ENCODE measurements around the gene NCAM2.

Gene NCAM2

GRCh38 chr21:21151231-21151630 is 153.0 kb downstream of the NCAM2 start:
- Histone ChIP-seq H3K4me1 (ENCODE audit: insufficient read depth, low read length) (no peaks in the 10 kb centered on the region), H3K36me3 (ENCODE audit: insufficient read depth, low read length) (no peaks in the 10 kb centered on the region), H3K9me3 (ENCODE audit: control insufficient read depth, insufficient read depth, low read length) (no peaks in the 10 kb centered on the region), H3K9ac (ENCODE audit: low read depth, low read length) (no peak overlapping the region)

GRCh38 chr21:21156397-21156796 is 158.2 kb downstream of the NCAM2 start:
- Histone ChIP-seq H3K9me3 (ENCODE audit: control insufficient read depth, insufficient read depth, low read length) (no peaks in the 10 kb centered on the region), H3K9ac (ENCODE audit: low read depth, low read length) (no peak overlapping the region), H3K36me3 (ENCODE audit: insufficient read depth, low read length) (no peaks in the 10 kb centered on the region), H3K4me1 (ENCODE audit: insufficient read depth, low read length) (no peaks in the 10 kb centered on the region)

GRCh38 chr21:21156957-21157356 is 158.7 kb downstream of the NCAM2 start:
- Histone ChIP-seq H3K9me3 (ENCODE audit: control insufficient read depth, insufficient read depth, low read length) (no peaks in the 10 kb centered on the region), H3K36me3 (ENCODE audit: insufficient read depth, low read length) (no peaks in the 10 kb centered on the region), H3K4me1 (ENCODE audit: insufficient read depth, low read length) (no peaks in the 10 kb centered on the region), H3K9ac (ENCODE audit: low read depth, low read length) (no peak overlapping the region)

GRCh38 chr21:21158376-21158918 is 160.2 kb downstream of the NCAM2 start:
- Histone ChIP-seq H3K36me3 (ENCODE audit: insufficient read depth, low read length) (no peaks in the 10 kb centered on the region), H3K9ac (ENCODE audit: low read depth, low read length) (no peak overlapping the region), H3K4me1 (ENCODE audit: insufficient read depth, low read length) (no peaks in the 10 kb centered on the region), H3K9me3 (ENCODE audit: control insufficient read depth, insufficient read depth, low read length) (no peaks in the 10 kb centered on the region)

- H3K4me1 ChIP-seq (ENCODE audit: insufficient read depth, low read length): no peaks in the 10 kb centered on the region
- H3K9me3 ChIP-seq (ENCODE audit: control insufficient read depth, insufficient read depth, low read length): no peaks in the 10 kb centered on the region
- H3K36me3 ChIP-seq (ENCODE audit: insufficient read depth, low read length): no peaks in the 10 kb centered on the region
- H3K9ac ChIP-seq (ENCODE audit: low read depth, low read length): no peak overlapping the region
Measured at GRCh38 chr21:21159253-21159899, 161.2 kb downstream of the NCAM2 start.

- Histone ChIP-seq H3K9ac (ENCODE audit: low read depth, low read length) (no peak overlapping the region), H3K36me3 (ENCODE audit: insufficient read depth, low read length) (no peaks in the 10 kb centered on the region), H3K4me1 (ENCODE audit: insufficient read depth, low read length) (no peaks in the 10 kb centered on the region), H3K9me3 (ENCODE audit: control insufficient read depth, insufficient read depth, low read length) (no peaks in the 10 kb centered on the region)
Measured at GRCh38 chr21:21162786-21163185, 164.6 kb downstream of the NCAM2 start.

GRCh38 chr21:21163904-21164303 is 165.7 kb downstream of the NCAM2 start:
- H3K36me3 ChIP-seq (ENCODE audit: insufficient read depth, low read length): no peaks in the 10 kb centered on the region
- H3K9ac ChIP-seq (ENCODE audit: low read depth, low read length): no peak overlapping the region
- no peaks in the 10 kb centered on the region for H3K9me3 ChIP-seq (ENCODE audit: control insufficient read depth, insufficient read depth, low read length)
- no peaks in the 10 kb centered on the region for H3K4me1 ChIP-seq (ENCODE audit: insufficient read depth, low read length)

GRCh38 chr21:21165063-21165645 is 166.9 kb downstream of the NCAM2 start:
- no peak overlapping the region for H3K9ac ChIP-seq (ENCODE audit: low read depth, low read length)
- no peaks in the 10 kb centered on the region for H3K4me1 ChIP-seq (ENCODE audit: insufficient read depth, low read length)
- H3K9me3 ChIP-seq (ENCODE audit: control insufficient read depth, insufficient read depth, low read length): no peaks in the 10 kb centered on the region
- no peaks in the 10 kb centered on the region for H3K36me3 ChIP-seq (ENCODE audit: insufficient read depth, low read length)

- Histone ChIP-seq H3K4me1 (ENCODE audit: insufficient read depth, low read length) (no peaks in the 10 kb centered on the region), H3K9me3 (ENCODE audit: control insufficient read depth, insufficient read depth, low read length) (no peaks in the 10 kb centered on the region), H3K9ac (ENCODE audit: low read depth, low read length) (no peak overlapping the region), H3K36me3 (ENCODE audit: insufficient read depth, low read length) (no peaks in the 10 kb centered on the region)
Measured at GRCh38 chr21:21174676-21175075, 176.5 kb downstream of the NCAM2 start.

GRCh38 chr21:21175798-21176334 is 177.7 kb downstream of the NCAM2 start:
- Histone ChIP-seq H3K36me3 (ENCODE audit: insufficient read depth, low read length) (no peaks in the 10 kb centered on the region), H3K9me3 (ENCODE audit: control insufficient read depth, insufficient read depth, low read length) (no peaks in the 10 kb centered on the region), H3K9ac (ENCODE audit: low read depth, low read length) (no peak overlapping the region), H3K4me1 (ENCODE audit: insufficient read depth, low read length) (no peaks in the 10 kb centered on the region)

GRCh38 chr21:21177353-21177986 is 179.3 kb downstream of the NCAM2 start:
- Histone ChIP-seq H3K9me3 (ENCODE audit: control insufficient read depth, insufficient read depth, low read length) (no peaks in the 10 kb centered on the region), H3K36me3 (ENCODE audit: insufficient read depth, low read length) (no peaks in the 10 kb centered on the region), H3K4me1 (ENCODE audit: insufficient read depth, low read length) (no peaks in the 10 kb centered on the region), H3K9ac (ENCODE audit: low read depth, low read length) (no peak overlapping the region)

- H3K9ac ChIP-seq (ENCODE audit: low read depth, low read length): no peak overlapping the region
- H3K9me3 ChIP-seq (ENCODE audit: control insufficient read depth, insufficient read depth, low read length): no peaks in the 10 kb centered on the region
- H3K4me1 ChIP-seq (ENCODE audit: insufficient read depth, low read length): no peaks in the 10 kb centered on the region
- H3K36me3 ChIP-seq (ENCODE audit: insufficient read depth, low read length): no peaks in the 10 kb centered on the region
Measured at GRCh38 chr21:21179619-21180298, 181.6 kb downstream of the NCAM2 start.

GRCh38 chr21:21182401-21183010 is 184.3 kb downstream of the NCAM2 start:
- Histone ChIP-seq H3K9me3 (ENCODE audit: control insufficient read depth, insufficient read depth, low read length) (no peaks in the 10 kb centered on the region), H3K4me1 (ENCODE audit: insufficient read depth, low read length) (no peaks in the 10 kb centered on the region), H3K9ac (ENCODE audit: low read depth, low read length) (no peak overlapping the region), H3K36me3 (ENCODE audit: insufficient read depth, low read length) (no peaks in the 10 kb centered on the region)

- no peaks in the 10 kb centered on the region for H3K4me1 ChIP-seq (ENCODE audit: insufficient read depth, low read length)
- no peaks in the 10 kb centered on the region for H3K9me3 ChIP-seq (ENCODE audit: control insufficient read depth, insufficient read depth, low read length)
- no peak overlapping the region for H3K9ac ChIP-seq (ENCODE audit: low read depth, low read length)
- no peaks in the 10 kb centered on the region for H3K36me3 ChIP-seq (ENCODE audit: insufficient read depth, low read length)
Measured at GRCh38 chr21:21183092-21183491, 184.9 kb downstream of the NCAM2 start.

All from ES-I3 (cell line).